ENCODE measurements around the gene RGS6.
A peak's percentile ranks its signal among the peaks of the same experiment; 100 is the strongest.

RGS6 gene

GRCh38 chr14:72433511-72433910, 501.3 kb downstream of the RGS6 start:
- no peak overlapping the region for H3K27ac ChIP-seq
- DNase-seq: peak; percentile 49
- H3K27me3 ChIP-seq (replicated peaks): no peaks in the 10 kb centered on the region
- H3K4me3 ChIP-seq (ENCODE audit: low read depth, low read length): no peak overlapping the region
- in situ Hi-C loops (cut with HindIII; ENCODE audit: low pct_ligation_motif_present, low sequenced_read_pairs): no loop called here
- no peaks in the 10 kb centered on the region for H3K36me3 ChIP-seq (replicated peaks)
- no peak for TF ChIP-seq CTCF (IDR thresholded peaks at IDR 0.05; ENCODE audit: low read depth, low read length, missing control alignments)

- Histone ChIP-seq H3K36me3 (replicated peaks) (no peaks in the 10 kb centered on the region), H3K27me3 (replicated peaks) (no peaks in the 10 kb centered on the region), H3K4me3 (ENCODE audit: low read depth, low read length) (no peak overlapping the region), H3K27ac (no peak overlapping the region)
- DNase-seq: no peak
- no peak for TF ChIP-seq CTCF (IDR thresholded peaks at IDR 0.05; ENCODE audit: low read depth, low read length, missing control alignments)
- in situ Hi-C loops (cut with HindIII; ENCODE audit: low pct_ligation_motif_present, low sequenced_read_pairs): no loop called here
Observed at GRCh38 chr14:72434856-72435255, 502.6 kb downstream of the RGS6 start.

- no peaks in the 10 kb centered on the region for H3K27me3 ChIP-seq (replicated peaks)
- no peak overlapping the region for H3K27ac ChIP-seq
- H3K36me3 ChIP-seq (replicated peaks): no peaks in the 10 kb centered on the region
- no peak for DNase-seq
- in situ Hi-C loops (cut with HindIII; ENCODE audit: low pct_ligation_motif_present, low sequenced_read_pairs): no loop called here
- no peak for TF ChIP-seq CTCF (IDR thresholded peaks at IDR 0.05; ENCODE audit: low read depth, low read length, missing control alignments)
- H3K4me3 ChIP-seq (ENCODE audit: low read depth, low read length): no peak overlapping the region
Observed at GRCh38 chr14:72439707-72440106, 507.5 kb downstream of the RGS6 start.

- Histone ChIP-seq H3K27me3 (replicated peaks) (no peaks in the 10 kb centered on the region), H3K36me3 (replicated peaks) (no peaks in the 10 kb centered on the region), H3K4me3 (ENCODE audit: low read depth, low read length) (no peak overlapping the region), H3K27ac (no peak overlapping the region)
- no peak for DNase-seq
- no peak for TF ChIP-seq CTCF (IDR thresholded peaks at IDR 0.05; ENCODE audit: low read depth, low read length, missing control alignments)
- in situ Hi-C loops (cut with HindIII; ENCODE audit: low pct_ligation_motif_present, low sequenced_read_pairs): no loop called here
Observed at GRCh38 chr14:72443256-72443655, 511.0 kb downstream of the RGS6 start.

- in situ Hi-C loops (cut with HindIII; ENCODE audit: low pct_ligation_motif_present, low sequenced_read_pairs): no loop called here
- H3K27ac ChIP-seq: no peak overlapping the region
- H3K36me3 ChIP-seq (replicated peaks): no peaks in the 10 kb centered on the region
- DNase-seq: no peak
- H3K27me3 ChIP-seq (replicated peaks): no peaks in the 10 kb centered on the region
- no peak overlapping the region for H3K4me3 ChIP-seq (ENCODE audit: low read depth, low read length)
- no peak for TF ChIP-seq CTCF (IDR thresholded peaks at IDR 0.05; ENCODE audit: low read depth, low read length, missing control alignments)
Observed at GRCh38 chr14:72443991-72444441, 511.8 kb downstream of the RGS6 start.

- H3K36me3 ChIP-seq (replicated peaks): no peaks in the 10 kb centered on the region
- in situ Hi-C loops (cut with HindIII; ENCODE audit: low pct_ligation_motif_present, low sequenced_read_pairs): no loop called here
- no peak overlapping the region for H3K27ac ChIP-seq
- no peak overlapping the region for H3K4me3 ChIP-seq (ENCODE audit: low read depth, low read length)
- DNase-seq: no peak
- no peaks in the 10 kb centered on the region for H3K27me3 ChIP-seq (replicated peaks)
- TF ChIP-seq CTCF (IDR thresholded peaks at IDR 0.05; ENCODE audit: low read depth, low read length, missing control alignments): no peak
Observed at GRCh38 chr14:72444701-72445100, 512.5 kb downstream of the RGS6 start.

All from brain microvascular endothelial cell (primary cell).